ENCODE measurements around the gene DNAH8. TPM values are rescaled to one million over a fixed set of nuclear protein-coding genes. Genes with fewer than 3 reads are reported as not detected.

DNAH8 gene
- total RNA-seq, 4 donors from 2014 or later: under 0.01 TPM; not detected in 3

- DNase-seq (ENCODE audit: extremely low spot score): no peak
- WGBS: 44% methylated on average over 4 of the region's 4 CpGs
- no peak overlapping the region for H3K27ac ChIP-seq (replicated peaks in 1 of 4)
These were observed 15.2 kb downstream of the DNAH8 start for GRCh38 chr6:38730140-38730862.

GRCh38 chr6:38736951-38737350 is 21.8 kb downstream of the DNAH8 start:
- no peak overlapping the region for H3K4me3 ChIP-seq
- H3K4me1 ChIP-seq: peaks cover 0 to 7% (median 0%) of the 10 kb centered on the region in 4 donors
- no peak for DNase-seq (ENCODE audit: extremely low spot score)
- no peak for TF ChIP-seq POLR2A (IDR thresholded peaks at IDR 0.05; ENCODE audit: low read depth)
- no peak for TF ChIP-seq CTCF (IDR thresholded peaks at IDR 0.05)
- TF ChIP-seq POLR2AphosphoS5 (IDR thresholded peaks at IDR 0.05): no peak
- WGBS: 97% methylated on average over 3 of the region's 3 CpGs
- intact Hi-C loops (cut with DNase I): no loop called here
- no peak overlapping the region for H3K27ac ChIP-seq (replicated peaks in 1 of 4)
- H3K36me3 ChIP-seq: no peaks in the 10 kb centered on the region
- peaks cover 0 to 4% (median 0%) of the 10 kb centered on the region in 4 donors for H3K27me3 ChIP-seq
- no peaks in the 10 kb centered on the region for H3K9me3 ChIP-seq

More at GRCh38 chr6:38730140-38730862, 15.2 kb downstream of the DNAH8 start:
- Histone ChIP-seq H3K4me3 (no peak overlapping the region), H3K36me3 (no peaks in the 10 kb centered on the region), H3K4me1 (peaks cover 0 to 10% (median 9%) of the 10 kb centered on the region in 4 donors), H3K9me3 (no peaks in the 10 kb centered on the region), H3K27me3 (no peaks in the 10 kb centered on the region)
- TF ChIP-seq POLR2AphosphoS5 (IDR thresholded peaks at IDR 0.05): no peak
- TF ChIP-seq POLR2A (IDR thresholded peaks at IDR 0.05; ENCODE audit: low read depth): no peak
- intact Hi-C loops (cut with DNase I): no loop called here

- WGBS: 41% methylated on average over 3 of the region's 3 CpGs
- no peak for TF ChIP-seq CTCF (IDR thresholded peaks at IDR 0.05)
- no peak for TF ChIP-seq POLR2AphosphoS5 (IDR thresholded peaks at IDR 0.05)
- TF ChIP-seq EP300 (IDR thresholded peaks at IDR 0.05): no peak
- DNase-seq (ENCODE audit: extremely low spot score): no peak
- Histone ChIP-seq H3K36me3 (no peaks in the 10 kb centered on the region), H3K27me3 (peaks cover 0 to 4% (median 0%) of the 10 kb centered on the region in 4 donors), H3K27ac (replicated peaks in 1 of 4) (no peak overlapping the region), H3K4me1 (peaks cover 0 to 7% (median 0%) of the 10 kb centered on the region in 4 donors), H3K4me3 (no peak overlapping the region), H3K9me3 (no peaks in the 10 kb centered on the region)
- intact Hi-C loops (cut with DNase I): no loop called here
These were observed 23.1 kb downstream of the DNAH8 start for GRCh38 chr6:38738261-38738660.

GRCh38 chr6:38739532-38739931 is 24.4 kb downstream of the DNAH8 start:
- H3K4me1 ChIP-seq: peaks cover 0 to 7% (median 0%) of the 10 kb centered on the region in 4 donors
- H3K9me3 ChIP-seq: no peaks in the 10 kb centered on the region
- TF ChIP-seq POLR2AphosphoS5 (IDR thresholded peaks at IDR 0.05) (no peak), EP300 (IDR thresholded peaks at IDR 0.05) (no peak), POLR2A (IDR thresholded peaks at IDR 0.05; ENCODE audit: low read depth) (no peak), CTCF (IDR thresholded peaks at IDR 0.05) (peak; percentile 18 to 24 (median 24))
- H3K4me3 ChIP-seq: no peak overlapping the region
- peaks cover 0 to 12% (median 0%) of the 10 kb centered on the region in 4 donors for H3K27me3 ChIP-seq
- WGBS: 36% methylated on average over 5 of the region's 5 CpGs
- no peaks in the 10 kb centered on the region for H3K36me3 ChIP-seq
- H3K27ac ChIP-seq (replicated peaks in 1 of 4): no peak overlapping the region
- intact Hi-C loops (cut with DNase I): no loop called here
- DNase-seq (ENCODE audit: extremely low spot score): no peak

- 97% methylated on average over 1 of the region's 1 CpG for WGBS
- DNase-seq (ENCODE audit: extremely low spot score): no peak
- intact Hi-C loops (cut with DNase I): no loop called here
- Histone ChIP-seq H3K4me1 (no peaks in the 10 kb centered on the region), H3K36me3 (no peaks in the 10 kb centered on the region), H3K9me3 (no peaks in the 10 kb centered on the region), H3K27ac (replicated peaks in 1 of 4) (no peak overlapping the region), H3K4me3 (no peak overlapping the region), H3K27me3 (peaks cover 0 to 5% (median 0%) of the 10 kb centered on the region in 4 donors)
- no peak for TF ChIP-seq CTCF (IDR thresholded peaks at IDR 0.05)
- TF ChIP-seq POLR2A (IDR thresholded peaks at IDR 0.05; ENCODE audit: low read depth): no peak
- no peak for TF ChIP-seq POLR2AphosphoS5 (IDR thresholded peaks at IDR 0.05)
- no peak for TF ChIP-seq EP300 (IDR thresholded peaks at IDR 0.05)
These were observed 34.4 kb downstream of the DNAH8 start for GRCh38 chr6:38749473-38749872.

All from esophagus muscularis mucosa (tissue), 4 donors.